BJ (cell line): Measurements from ENCODE around the gene KCNN1. TPM values are rescaled to one million over a fixed set of nuclear protein-coding genes. Genes with fewer than 3 reads are reported as not detected.

Source experiments
- CTCF ChIA-PET: fragments of 350-600 bp; formaldehyde crosslinking; extraction: SDS; loops from one replicate; lab custom pipeline; 2021; ENCODE audit warnings: antibody characterized with exemption, inconsistent platforms; lab: Yijun Ruan, JAX
- POLR2A ChIA-PET: fragments of 300-600 bp; sonication (Branson Sonifier 250); formaldehyde crosslinking; extraction: SDS; loops from one replicate; lab custom pipeline; 2021; ENCODE audit warnings: antibody characterized with exemption; lab: Charles Lee
- DNase-seq: peaks from one replicate; pipeline ENCODE4 v3.0.0-alpha.2; 2011; ENCODE audit warnings: low read depth
- H3K27me3 ChIP-seq: 2 replicates; pipeline ENCODE4 v1.6.0; 2011; ENCODE audit warnings: low read length; ENCODE audit not compliant: control insufficient read depth, insufficient read depth
- H3K36me3 ChIP-seq: 2 replicates; pipeline ENCODE4 v1.5.1; 2011; ENCODE audit warnings: low read length; ENCODE audit not compliant: control insufficient read depth, insufficient read depth
- H3K4me3 ChIP-seq: 2 replicates; pipeline ENCODE4 v1.5.1; 2011; ENCODE audit warnings: low read depth, mild to moderate bottlenecking, control low read depth, low read length
- CTCF ChIP-seq: IDR thresholded peaks from 2 replicates; pipeline ENCODE4 v1.5.1; 2011; ENCODE audit warnings: low read depth, mild to moderate bottlenecking, control low read depth, inconsistent platforms, low read length, moderate library complexity; ENCODE audit not compliant: insufficient read depth
- polyA plus RNA-seq: library from polyadenylated mRNA; depleted of rRNA; stranded (reverse); fragments of >200 nt; gene quantifications from 2 replicates; pipeline ENCODE4 v1.2.3, GENCODE V29; 2011

The KCNN1 gene
- polyA plus RNA-seq, 1 experiment = 0.06 TPM

GRCh38 chr19:17929056-17929455, 37.9 kb upstream of the KCNN1 start:
- ChIA-PET CTCF (interaction anchor here (0.6 to 6.3 kb wide), 2 partner anchors 59 to 462 kb away, joined by 3 to 111 read pairs; partner anchors contain the start of gene SLC5A5), POLR2A (no interaction called here)
- DNase-seq = no peak
- no peak for TF ChIP-seq CTCF
- H3K27me3 ChIP-seq = no peaks in the 10 kb centered on the region
- no peaks in the 10 kb centered on the region for H3K36me3 ChIP-seq
- no peak overlapping the region for H3K4me3 ChIP-seq

DNA sequence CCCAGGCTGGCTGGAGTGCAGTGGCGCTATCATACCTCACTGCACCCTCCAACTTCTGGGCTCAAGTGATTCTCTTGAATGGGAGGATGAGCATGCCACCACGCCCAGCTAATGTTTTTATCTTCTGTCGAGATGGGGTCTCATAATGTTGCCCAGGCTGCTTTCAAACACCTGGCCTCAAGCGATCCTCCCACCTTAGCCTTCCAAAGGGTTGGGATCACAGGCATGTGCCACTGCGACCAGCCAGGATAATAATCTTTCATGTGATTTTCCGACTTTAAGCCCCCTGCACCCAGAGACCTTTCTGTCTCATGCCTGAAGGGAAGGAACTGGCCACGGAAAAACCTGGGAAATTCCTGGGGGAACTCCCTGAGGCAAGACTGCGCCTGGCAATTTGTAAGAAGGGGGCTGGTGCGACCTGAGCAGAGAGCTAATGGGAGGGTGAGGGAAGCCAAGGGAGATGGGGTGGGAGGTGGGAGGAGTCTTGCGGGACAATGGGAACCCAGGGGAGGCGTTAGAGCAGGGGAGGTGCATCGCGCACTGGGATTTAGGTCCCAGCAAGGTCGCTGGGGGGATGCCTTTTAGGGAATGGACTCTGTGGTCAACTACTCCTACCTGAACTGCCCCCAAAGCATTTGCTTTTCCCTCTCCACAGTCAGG, 35.2 kb upstream of the KCNN1 start:
- ChIA-PET CTCF (interaction anchor here (0.6 to 6.3 kb wide), 20 partner anchors 14 to 183 kb away, joined by 3 to 111 read pairs (median 5); partner anchors contain the start of genes ARRDC2, RPL18A and SLC5A5), POLR2A (interaction anchor here (1.9 kb wide), 1 partner anchor 72 kb away, joined by 13 read pairs; the partner anchor contains the start of gene RPL18A)
- Histone ChIP-seq H3K27me3 (no peaks in the 10 kb centered on the region), H3K4me3 (no peak overlapping the region), H3K36me3 (peaks cover 3% of the 10 kb centered on the region; the same call in 1 of the 2 replicates)
- DNase-seq = no peak
- no peak for TF ChIP-seq CTCF

GRCh38 chr19:17932485-17933338, 34.2 kb upstream of the KCNN1 start, which contains the start of gene CCDC124:
TSS of gene CCDC124 (plus strand) at chr19:17933015. CDS start at chr19:17936421, 3,406 bp downstream.
- peak; percentile 36 for DNase-seq
- POLR2A ChIA-PET = interaction anchor here (1.9 kb wide), 1 partner anchor 73 kb away, joined by 13 read pairs; the partner anchor contains the start of gene RPL18A
- TF ChIP-seq CTCF = peak; percentile 98
- CTCF ChIA-PET = interaction anchor here (0.6 to 6.3 kb wide), 36 partner anchors 9 to 1106 kb away, joined by 3 to 111 read pairs (median 4); partner anchors contain the start of genes ARRDC2, MAP1S, RPL18A and SLC5A5
- H3K27me3 ChIP-seq = no peaks in the 10 kb centered on the region
- H3K4me3 ChIP-seq = peak within 1 kb of the TSS; percentile 98
- peaks cover 5% of the 10 kb centered on the region for H3K36me3 ChIP-seq

DNA sequence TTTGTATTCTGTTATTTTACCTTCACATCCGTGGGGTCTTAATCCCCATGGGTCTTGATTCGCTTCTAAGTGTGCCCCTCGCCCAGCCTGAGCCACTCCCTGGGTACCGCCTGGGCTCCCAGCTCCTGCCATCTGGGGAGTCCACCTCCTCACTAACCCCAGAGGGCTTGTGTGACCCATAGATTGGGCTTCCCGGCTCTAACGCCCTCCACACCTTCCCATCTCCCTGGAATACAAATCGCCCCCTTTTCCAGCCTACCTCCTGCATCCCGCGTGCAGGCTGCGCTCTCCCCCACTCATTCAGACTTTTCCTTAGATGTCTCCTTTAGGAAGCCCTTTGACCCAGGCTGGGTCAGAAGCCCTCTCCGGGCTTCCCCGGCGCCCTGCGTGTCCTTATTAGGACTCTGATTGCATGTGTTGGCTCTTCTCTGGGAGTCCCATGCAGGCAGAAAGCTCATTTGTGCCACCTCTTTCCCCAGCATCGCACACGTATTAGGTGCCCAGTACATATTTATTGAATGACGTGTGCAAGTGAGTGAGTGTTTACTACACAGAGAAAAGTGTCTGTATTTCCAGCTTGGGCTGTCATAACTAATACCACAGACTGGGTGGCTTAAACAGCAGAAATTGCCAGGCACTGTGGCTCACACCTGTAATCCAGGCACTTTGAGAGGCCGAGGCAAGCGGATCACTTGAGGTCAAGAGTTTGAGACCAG, 33.3 kb upstream of the KCNN1 start:
- H3K27me3 ChIP-seq = no peaks in the 10 kb centered on the region
- H3K4me3 ChIP-seq = peak overlapping the region; percentile 98
- TF ChIP-seq CTCF = no peak
- DNase-seq = no peak
- POLR2A ChIA-PET = interaction anchor here (1.9 kb wide), 1 partner anchor 74 kb away, joined by 13 read pairs; the partner anchor contains the start of gene RPL18A
- peaks cover 5% of the 10 kb centered on the region for H3K36me3 ChIP-seq
- CTCF ChIA-PET = interaction anchor here (0.6 to 6.3 kb wide), 29 partner anchors 9 to 1106 kb away, joined by 3 to 111 read pairs (median 5); partner anchors contain the start of genes ARRDC2, MAP1S, RPL18A and SLC5A5
